ENCODE results near the gene PTPRH. TPM values are rescaled to one million over a fixed set of nuclear protein-coding genes. Genes with fewer than 3 reads are reported as not detected.
A peak's percentile ranks its signal among the peaks of the same experiment; 100 is the strongest.

The PTPRH gene
- total and polyA plus RNA-seq, 9 of the 15 experiments (the other 6 are each of a cell fraction or from before 2014, with no cell fraction given), result 0.87 to 34.3 (median 22.7) TPM

GRCh38 chr19:55206664-55207500, 2.4 kb downstream of the PTPRH start (continued):
- TF ChIP-seq, protein P1, sequence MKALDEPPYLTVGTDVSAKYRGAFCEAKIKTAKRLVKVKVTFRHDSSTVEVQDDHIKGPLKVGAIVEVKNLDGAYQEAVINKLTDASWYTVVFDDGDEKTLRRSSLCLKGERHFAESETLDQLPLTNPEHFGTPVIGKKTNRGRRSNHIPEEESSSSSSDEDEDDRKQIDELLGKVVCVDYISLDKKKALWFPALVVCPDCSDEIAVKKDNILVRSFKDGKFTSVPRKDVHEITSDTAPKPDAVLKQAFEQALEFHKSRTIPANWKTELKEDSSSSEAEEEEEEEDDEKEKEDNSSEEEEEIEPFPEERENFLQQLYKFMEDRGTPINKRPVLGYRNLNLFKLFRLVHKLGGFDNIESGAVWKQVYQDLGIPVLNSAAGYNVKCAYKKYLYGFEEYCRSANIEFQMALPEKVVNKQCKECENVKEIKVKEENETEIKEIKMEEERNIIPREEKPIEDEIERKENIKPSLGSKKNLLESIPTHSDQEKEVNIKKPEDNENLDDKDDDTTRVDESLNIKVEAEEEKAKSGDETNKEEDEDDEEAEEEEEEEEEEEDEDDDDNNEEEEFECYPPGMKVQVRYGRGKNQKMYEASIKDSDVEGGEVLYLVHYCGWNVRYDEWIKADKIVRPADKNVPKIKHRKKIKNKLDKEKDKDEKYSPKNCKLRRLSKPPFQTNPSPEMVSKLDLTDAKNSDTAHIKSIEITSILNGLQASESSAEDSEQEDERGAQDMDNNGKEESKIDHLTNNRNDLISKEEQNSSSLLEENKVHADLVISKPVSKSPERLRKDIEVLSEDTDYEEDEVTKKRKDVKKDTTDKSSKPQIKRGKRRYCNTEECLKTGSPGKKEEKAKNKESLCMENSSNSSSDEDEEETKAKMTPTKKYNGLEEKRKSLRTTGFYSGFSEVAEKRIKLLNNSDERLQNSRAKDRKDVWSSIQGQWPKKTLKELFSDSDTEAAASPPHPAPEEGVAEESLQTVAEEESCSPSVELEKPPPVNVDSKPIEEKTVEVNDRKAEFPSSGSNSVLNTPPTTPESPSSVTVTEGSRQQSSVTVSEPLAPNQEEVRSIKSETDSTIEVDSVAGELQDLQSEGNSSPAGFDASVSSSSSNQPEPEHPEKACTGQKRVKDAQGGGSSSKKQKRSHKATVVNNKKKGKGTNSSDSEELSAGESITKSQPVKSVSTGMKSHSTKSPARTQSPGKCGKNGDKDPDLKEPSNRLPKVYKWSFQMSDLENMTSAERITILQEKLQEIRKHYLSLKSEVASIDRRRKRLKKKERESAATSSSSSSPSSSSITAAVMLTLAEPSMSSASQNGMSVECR (CRISPR knock-in tag; IDR thresholded peaks at IDR 0.05), result peak; percentile 87
- TF ChIP-seq NBN (IDR thresholded peaks at IDR 0.05; ENCODE audit: low read depth) (peak; percentile 55; the same call in 1 of the 2 replicates), TCF7L2 (IDR thresholded peaks at IDR 0.05; ENCODE audit: low read depth, low read length) (no peak), ZBTB33 (CRISPR knock-in tag; IDR thresholded peaks at IDR 0.05) (0 out of 2 replicates have a peak, but pooled peaks have one; percentile 24), ZNF609 (CRISPR knock-in tag; IDR thresholded peaks at IDR 0.05; ENCODE audit: borderline replicate concordance) (no peak), SREBF2 (CRISPR knock-in tag; IDR thresholded peaks at IDR 0.05) (no peak), SMARCC2 (IDR thresholded peaks at IDR 0.05; ENCODE audit: low read depth) (no peak; the same call in 1 of the 2 replicates)
- TF ChIP-seq, protein P2, sequence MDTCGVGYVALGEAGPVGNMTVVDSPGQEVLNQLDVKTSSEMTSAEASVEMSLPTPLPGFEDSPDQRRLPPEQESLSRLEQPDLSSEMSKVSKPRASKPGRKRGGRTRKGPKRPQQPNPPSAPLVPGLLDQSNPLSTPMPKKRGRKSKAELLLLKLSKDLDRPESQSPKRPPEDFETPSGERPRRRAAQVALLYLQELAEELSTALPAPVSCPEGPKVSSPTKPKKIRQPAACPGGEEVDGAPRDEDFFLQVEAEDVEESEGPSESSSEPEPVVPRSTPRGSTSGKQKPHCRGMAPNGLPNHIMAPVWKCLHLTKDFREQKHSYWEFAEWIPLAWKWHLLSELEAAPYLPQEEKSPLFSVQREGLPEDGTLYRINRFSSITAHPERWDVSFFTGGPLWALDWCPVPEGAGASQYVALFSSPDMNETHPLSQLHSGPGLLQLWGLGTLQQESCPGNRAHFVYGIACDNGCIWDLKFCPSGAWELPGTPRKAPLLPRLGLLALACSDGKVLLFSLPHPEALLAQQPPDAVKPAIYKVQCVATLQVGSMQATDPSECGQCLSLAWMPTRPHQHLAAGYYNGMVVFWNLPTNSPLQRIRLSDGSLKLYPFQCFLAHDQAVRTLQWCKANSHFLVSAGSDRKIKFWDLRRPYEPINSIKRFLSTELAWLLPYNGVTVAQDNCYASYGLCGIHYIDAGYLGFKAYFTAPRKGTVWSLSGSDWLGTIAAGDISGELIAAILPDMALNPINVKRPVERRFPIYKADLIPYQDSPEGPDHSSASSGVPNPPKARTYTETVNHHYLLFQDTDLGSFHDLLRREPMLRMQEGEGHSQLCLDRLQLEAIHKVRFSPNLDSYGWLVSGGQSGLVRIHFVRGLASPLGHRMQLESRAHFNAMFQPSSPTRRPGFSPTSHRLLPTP (IDR thresholded peaks at IDR 0.05; ENCODE audit: borderline replicate concordance, extremely low read depth, insufficient read length), result no peak

Data from K562 (cell line).